Trophoblast cell (in vitro differentiated cells and primary cell): ENCODE results near the gene NEB.
A peak's percentile ranks its signal among the peaks of the same experiment; 100 is the strongest.

Experiments
- DNase-seq, 2 donors: peaks; one replicate each; pipeline ENCODE4 v3.0.0-alpha.2; 2016
- H2AFZ ChIP-seq: 2 replicates; pipeline ENCODE4 v1.6.1; 2013; ENCODE audit warnings: low read length, moderate library complexity, mild to moderate bottlenecking; ENCODE audit not compliant: insufficient read depth, poor library complexity
- H2AK5ac ChIP-seq: 2 replicates; pipeline ENCODE4 v1.6.1; 2013; ENCODE audit warnings: mild to moderate bottlenecking, low read length
- H2BK120ac ChIP-seq: 2 replicates; pipeline ENCODE4 v1.6.1; 2013; ENCODE audit warnings: low read length, mild to moderate bottlenecking, moderate library complexity; ENCODE audit not compliant: insufficient read depth, poor library complexity
- H2BK12ac ChIP-seq: 2 replicates; pipeline ENCODE4 v1.6.1; 2013; ENCODE audit warnings: mild to moderate bottlenecking, low read length, moderate library complexity
- H2BK5ac ChIP-seq: 2 replicates; pipeline ENCODE4 v1.6.1; 2013; ENCODE audit warnings: low read length, low read depth, moderate library complexity, mild to moderate bottlenecking; ENCODE audit not compliant: poor library complexity
- H3K14ac ChIP-seq: 2 replicates; pipeline ENCODE4 v1.6.1; 2013; ENCODE audit warnings: mild to moderate bottlenecking, low read length
- H3K18ac ChIP-seq: 2 replicates; pipeline ENCODE4 v1.6.1; 2013; ENCODE audit warnings: mild to moderate bottlenecking, low read length
- H3K23ac ChIP-seq: 2 replicates; pipeline ENCODE4 v1.6.1; 2013; ENCODE audit warnings: low read length
- H3K27ac ChIP-seq: 2 replicates; pipeline ENCODE4 v1.5.1; 2013; ENCODE audit warnings: low read depth, mild to moderate bottlenecking, inconsistent platforms, low read length, moderate library complexity
- H3K27me3 ChIP-seq: 2 replicates; pipeline ENCODE4 v1.6.1; 2013; ENCODE audit warnings: inconsistent platforms, mild to moderate bottlenecking, low read length, moderate library complexity; ENCODE audit not compliant: insufficient read depth
- H3K36me3 ChIP-seq, 2 experiments: 1 replicate in 1 of 2; 2 replicates in 1 of 2; pipeline ENCODE4 v1.6.1; 2013; ENCODE audit warnings: low read length in 2 of 2, mild to moderate bottlenecking in 2 of 2, moderate library complexity in 1 of 2; ENCODE audit not compliant: insufficient read depth in 2 of 2, control insufficient read depth in 1 of 2
- H3K4ac ChIP-seq: 2 replicates; pipeline ENCODE4 v1.6.1; 2013; ENCODE audit warnings: low read depth, mild to moderate bottlenecking, low read length, moderate library complexity
- H3K4me1 ChIP-seq, 2 experiments: 1 replicate in 1 of 2; 2 replicates in 1 of 2; pipeline ENCODE4 v1.6.1; 2013; ENCODE audit warnings: low read length in 2 of 2, mild to moderate bottlenecking in 2 of 2, moderate library complexity in 1 of 2; ENCODE audit not compliant: insufficient read depth in 2 of 2, control insufficient read depth in 1 of 2
- H3K4me2 ChIP-seq: 2 replicates; pipeline ENCODE4 v1.6.1; 2013; ENCODE audit warnings: inconsistent platforms, mild to moderate bottlenecking, low read length, moderate library complexity
- H3K4me3 ChIP-seq: 2 replicates; pipeline ENCODE4 v1.5.1; 2013; ENCODE audit warnings: mild to moderate bottlenecking, low read depth, low read length, inconsistent platforms
- H3K79me1 ChIP-seq: one replicate; pipeline ENCODE4 v1.6.1; 2013; ENCODE audit warnings: low read length
- H3K79me2 ChIP-seq: 2 replicates; pipeline ENCODE4 v1.6.1; 2013; ENCODE audit warnings: low read length, mild to moderate bottlenecking; ENCODE audit not compliant: control insufficient read depth, insufficient read depth, poor library complexity
- H3K9ac ChIP-seq: 2 replicates; pipeline ENCODE4 v1.6.1; 2013; ENCODE audit warnings: mild to moderate bottlenecking, low read length
- H3K9me3 ChIP-seq: 2 replicates; pipeline ENCODE4 v1.6.1; 2013; ENCODE audit warnings: low read depth, mild to moderate bottlenecking, control low read depth, inconsistent platforms, low read length; ENCODE audit not compliant: insufficient read depth
- H4K12ac ChIP-seq: 2 replicates; pipeline ENCODE4 v1.6.1; 2013; ENCODE audit warnings: low read depth, mild to moderate bottlenecking, low read length, moderate library complexity
- H4K8ac ChIP-seq: 2 replicates; pipeline ENCODE4 v1.6.1; 2013; ENCODE audit warnings: low read depth, mild to moderate bottlenecking, low read length, moderate library complexity
- H4K91ac ChIP-seq: one replicate; pipeline ENCODE4 v1.6.1; 2013; ENCODE audit warnings: low read depth, mild to moderate bottlenecking, low read length, moderate library complexity
- WGBS: extraction: QIAGEN DNeasy Blood & Tissue Kit; methylation state at CpG from one replicate; pipeline ENCODE4 v1.1.7; 2013; ENCODE audit warnings: missing lambda C conversion rate; ENCODE audit not compliant: insufficient read length, insufficient coverage; ENCODE audit errors: extremely low coverage; 5-methylcytosine and 5-hydroxymethylcytosine counted together

The NEB gene

GRCh38 chr2:151619337-151619989 is 114.8 kb downstream of the NEB start:
- H4K8ac ChIP-seq: no peak overlapping the region
- H3K27me3 ChIP-seq: no peaks in the 10 kb centered on the region
- no peak overlapping the region for H3K18ac ChIP-seq
- H3K9me3 ChIP-seq: no peaks in the 10 kb centered on the region
- H3K27ac ChIP-seq: no peak overlapping the region
- H3K79me1 ChIP-seq: no peaks in the 10 kb centered on the region
- no peak overlapping the region for H3K4me3 ChIP-seq
- no peak overlapping the region for H3K14ac ChIP-seq
- H3K4me2 ChIP-seq: no peak overlapping the region
- H4K12ac ChIP-seq: no peak overlapping the region
- no peak overlapping the region for H2BK120ac ChIP-seq
- H3K79me2 ChIP-seq: no peaks in the 10 kb centered on the region
- H3K4me1 ChIP-seq: no peaks in the 10 kb centered on the region
- H2BK5ac ChIP-seq: no peak overlapping the region
- no peak overlapping the region for H2AK5ac ChIP-seq
- H2BK12ac ChIP-seq: no peak overlapping the region
- H3K23ac ChIP-seq: no peak overlapping the region
- WGBS: no CpG with 5 or more reads among the region's 13 CpGs
- no peaks in the 10 kb centered on the region for H3K36me3 ChIP-seq
- H3K9ac ChIP-seq: no peak overlapping the region
- H3K4ac ChIP-seq: no peak overlapping the region
- H4K91ac ChIP-seq: no peak overlapping the region
- H2AFZ ChIP-seq: no peak overlapping the region
- DNase-seq: peak in 1 of 2 donors; percentile 29

GRCh38 chr2:151616760-151617339 is 117.4 kb downstream of the NEB start:
- H3K79me2 ChIP-seq: no peaks in the 10 kb centered on the region
- no peak overlapping the region for H2AFZ ChIP-seq
- H3K4ac ChIP-seq: no peak overlapping the region
- no peak overlapping the region for H3K27ac ChIP-seq
- no peaks in the 10 kb centered on the region for H3K4me1 ChIP-seq
- H2BK12ac ChIP-seq: no peak overlapping the region
- no peaks in the 10 kb centered on the region for H3K36me3 ChIP-seq
- no peak overlapping the region for H3K14ac ChIP-seq
- no peak for DNase-seq
- no peak overlapping the region for H3K18ac ChIP-seq
- no peak overlapping the region for H3K4me3 ChIP-seq
- no peak overlapping the region for H4K12ac ChIP-seq
- no peaks in the 10 kb centered on the region for H3K27me3 ChIP-seq
- no peak overlapping the region for H4K8ac ChIP-seq
- no peaks in the 10 kb centered on the region for H3K79me1 ChIP-seq
- no peak overlapping the region for H3K9ac ChIP-seq
- H3K4me2 ChIP-seq: no peak overlapping the region
- H2AK5ac ChIP-seq: no peak overlapping the region
- H3K23ac ChIP-seq: no peak overlapping the region
- no peak overlapping the region for H4K91ac ChIP-seq
- H2BK5ac ChIP-seq: no peak overlapping the region
- WGBS: no CpG with 5 or more reads among the region's 2 CpGs
- H3K9me3 ChIP-seq: no peaks in the 10 kb centered on the region
- no peak overlapping the region for H2BK120ac ChIP-seq

GRCh38 chr2:151614606-151615306 is 119.5 kb downstream of the NEB start:
- Histone ChIP-seq H3K4me1 (no peaks in the 10 kb centered on the region), H2BK12ac (no peak overlapping the region), H3K9ac (no peak overlapping the region), H3K4ac (no peak overlapping the region), H2BK120ac (no peak overlapping the region), H2AFZ (no peak overlapping the region), H3K4me3 (no peak overlapping the region), H2AK5ac (no peak overlapping the region), H3K79me2 (no peaks in the 10 kb centered on the region), H3K18ac (no peak overlapping the region), H4K12ac (no peak overlapping the region), H4K8ac (no peak overlapping the region), H3K9me3 (no peaks in the 10 kb centered on the region), H3K36me3 (no peaks in the 10 kb centered on the region), H3K4me2 (no peak overlapping the region), H3K23ac (no peak overlapping the region), H3K27ac (no peak overlapping the region), H3K27me3 (no peaks in the 10 kb centered on the region), H3K79me1 (no peaks in the 10 kb centered on the region), H4K91ac (no peak overlapping the region), H2BK5ac (no peak overlapping the region), H3K14ac (no peak overlapping the region)
- WGBS: no CpG with 5 or more reads among the region's 3 CpGs
- DNase-seq: no peak

GRCh38 chr2:151614159-151614558 is 120.1 kb downstream of the NEB start:
- no peak overlapping the region for H2AK5ac ChIP-seq
- no peak overlapping the region for H4K12ac ChIP-seq
- H3K27me3 ChIP-seq: no peaks in the 10 kb centered on the region
- H3K4me1 ChIP-seq: no peaks in the 10 kb centered on the region
- H2AFZ ChIP-seq: no peak overlapping the region
- WGBS: no CpG with 5 or more reads among the region's 5 CpGs
- no peak overlapping the region for H3K4ac ChIP-seq
- H2BK12ac ChIP-seq: no peak overlapping the region
- H3K79me2 ChIP-seq: no peaks in the 10 kb centered on the region
- H2BK120ac ChIP-seq: no peak overlapping the region
- H3K27ac ChIP-seq: no peak overlapping the region
- no peak overlapping the region for H3K23ac ChIP-seq
- H3K4me2 ChIP-seq: no peak overlapping the region
- no peaks in the 10 kb centered on the region for H3K79me1 ChIP-seq
- no peak overlapping the region for H4K91ac ChIP-seq
- H3K18ac ChIP-seq: no peak overlapping the region
- no peak overlapping the region for H2BK5ac ChIP-seq
- no peak overlapping the region for H3K4me3 ChIP-seq
- no peak overlapping the region for H4K8ac ChIP-seq
- H3K9me3 ChIP-seq: no peaks in the 10 kb centered on the region
- no peak overlapping the region for H3K14ac ChIP-seq
- H3K9ac ChIP-seq: no peak overlapping the region
- DNase-seq: no peak
- H3K36me3 ChIP-seq: no peaks in the 10 kb centered on the region
